ENCODE results near the gene AUTS2.

Gene AUTS2

GRCh38 chr7:70416986-70417655 is 818.8 kb downstream of the AUTS2 start:
- DNase-seq (ENCODE audit: low spot score), result peak; percentile 85

GRCh38 chr7:70419526-70420380 is 821.5 kb downstream of the AUTS2 start:
- no peak for DNase-seq (ENCODE audit: low spot score)

DNA sequence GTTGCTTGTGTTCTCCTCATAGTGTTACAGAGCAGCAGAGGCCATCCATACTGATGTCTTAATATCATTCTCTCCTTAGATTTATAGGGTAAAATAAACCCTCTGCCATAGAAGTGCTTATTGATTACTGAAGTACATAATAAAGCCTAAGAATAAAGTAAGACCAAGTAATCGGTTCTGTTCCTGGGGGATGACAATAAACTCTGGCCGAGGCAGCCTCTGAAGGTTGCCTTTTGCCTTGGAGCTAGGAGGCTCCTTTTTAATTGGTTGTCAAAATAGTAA is 822.0 kb downstream of the AUTS2 start:
- no peak for DNase-seq (ENCODE audit: low spot score)

GRCh38 chr7:70421319-70421718 is 823.0 kb downstream of the AUTS2 start:
- DNase-seq (ENCODE audit: low spot score), result no peak

DNA sequence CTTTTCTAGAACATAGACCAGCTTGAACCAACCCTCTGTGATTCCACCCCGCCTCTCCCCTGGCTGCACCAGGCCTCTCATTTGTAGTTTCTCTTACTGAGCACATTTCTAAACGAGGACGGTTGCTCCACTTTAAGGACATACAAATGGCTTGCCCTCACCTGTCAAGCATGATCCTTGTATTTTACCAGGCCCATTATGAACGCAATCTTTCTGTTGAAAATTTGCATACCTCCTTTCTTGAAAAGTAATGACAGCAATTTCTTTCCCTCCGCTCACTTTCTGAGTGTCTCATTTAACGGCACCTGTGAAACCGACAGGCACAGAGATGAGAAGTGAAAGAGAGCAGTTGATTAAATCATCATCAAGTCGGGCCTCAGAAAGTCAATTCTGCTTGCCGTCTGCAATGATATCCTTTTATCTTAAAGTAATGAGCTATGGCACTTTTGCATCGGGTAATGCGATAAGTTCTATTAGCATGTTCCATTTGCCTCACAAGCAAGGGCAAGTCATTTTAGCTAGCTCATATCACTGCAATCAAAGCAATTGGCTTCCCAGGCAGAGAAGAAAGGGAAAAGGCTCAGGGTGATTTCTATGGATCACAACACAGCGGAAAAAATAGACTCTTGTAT is 828.1 kb downstream of the AUTS2 start:
- no peak for DNase-seq (ENCODE audit: low spot score)

GRCh38 chr7:70432567-70433001 is 834.3 kb downstream of the AUTS2 start:
- peak; percentile 35 for DNase-seq (ENCODE audit: low spot score)

DNA sequence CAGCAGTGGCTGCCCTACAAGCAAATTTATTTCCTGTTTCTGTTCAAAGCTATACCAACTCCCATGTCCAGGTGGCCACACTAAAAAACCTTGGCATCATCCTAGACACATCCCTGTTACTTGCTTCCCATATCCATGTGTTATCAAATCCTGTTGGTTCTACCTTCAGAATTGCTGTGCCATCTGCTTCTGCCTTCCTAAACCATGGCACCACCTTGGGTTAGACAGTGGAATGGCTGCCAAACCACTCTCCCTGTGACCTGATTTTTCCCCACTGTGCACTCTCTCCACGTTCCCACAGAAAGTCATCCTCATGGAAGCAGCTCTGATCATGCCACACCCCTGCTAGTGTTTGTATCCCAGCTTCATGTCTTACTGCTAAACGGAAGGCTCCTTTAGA is 836.1 kb downstream of the AUTS2 start:
- DNase-seq (ENCODE audit: low spot score), result no peak

- no peak for DNase-seq (ENCODE audit: low spot score)
Measured at GRCh38 chr7:70434821-70435220, 836.5 kb downstream of the AUTS2 start.

- no peak for DNase-seq (ENCODE audit: low spot score)
Measured at GRCh38 chr7:70435634-70436033, 837.4 kb downstream of the AUTS2 start.

- DNase-seq (ENCODE audit: low spot score), result no peak
Measured at GRCh38 chr7:70436790-70437350, 838.6 kb downstream of the AUTS2 start.

GRCh38 chr7:70439651-70440050 is 841.4 kb downstream of the AUTS2 start:
- DNase-seq (ENCODE audit: low spot score), result no peak

GRCh38 chr7:70446448-70447143 is 848.3 kb downstream of the AUTS2 start:
- DNase-seq (ENCODE audit: low spot score), result no peak

GRCh38 chr7:70448312-70448906 is 850.1 kb downstream of the AUTS2 start:
- DNase-seq (ENCODE audit: low spot score), result no peak

DNA sequence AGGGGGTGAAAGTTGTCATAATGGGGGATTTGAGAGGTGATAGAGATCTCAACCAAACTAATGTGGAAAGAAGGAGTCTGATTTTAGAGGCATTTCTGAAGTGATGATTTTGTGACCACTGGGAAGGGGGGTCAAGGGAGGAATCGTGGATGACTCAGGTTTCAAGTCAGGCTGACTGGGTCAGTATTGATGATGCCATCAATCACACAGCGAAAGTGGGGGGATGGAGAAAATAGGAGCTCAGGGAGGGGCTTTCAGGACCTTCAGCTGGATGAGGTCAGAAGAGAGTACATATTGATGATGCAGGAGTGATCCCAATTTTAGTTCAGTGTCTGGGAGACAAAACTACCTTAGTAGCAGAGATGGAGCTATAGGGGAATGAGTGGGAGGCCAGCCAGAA is 852.5 kb downstream of the AUTS2 start:
- DNase-seq (ENCODE audit: low spot score), result no peak

GRCh38 chr7:70455925-70456324 is 857.6 kb downstream of the AUTS2 start:
- no peak for DNase-seq (ENCODE audit: low spot score)

- no peak for DNase-seq (ENCODE audit: low spot score)
Measured at GRCh38 chr7:70456719-70457118, 858.4 kb downstream of the AUTS2 start.

GRCh38 chr7:70457482-70457881 is 859.2 kb downstream of the AUTS2 start:
- no peak for DNase-seq (ENCODE audit: low spot score)

DNA sequence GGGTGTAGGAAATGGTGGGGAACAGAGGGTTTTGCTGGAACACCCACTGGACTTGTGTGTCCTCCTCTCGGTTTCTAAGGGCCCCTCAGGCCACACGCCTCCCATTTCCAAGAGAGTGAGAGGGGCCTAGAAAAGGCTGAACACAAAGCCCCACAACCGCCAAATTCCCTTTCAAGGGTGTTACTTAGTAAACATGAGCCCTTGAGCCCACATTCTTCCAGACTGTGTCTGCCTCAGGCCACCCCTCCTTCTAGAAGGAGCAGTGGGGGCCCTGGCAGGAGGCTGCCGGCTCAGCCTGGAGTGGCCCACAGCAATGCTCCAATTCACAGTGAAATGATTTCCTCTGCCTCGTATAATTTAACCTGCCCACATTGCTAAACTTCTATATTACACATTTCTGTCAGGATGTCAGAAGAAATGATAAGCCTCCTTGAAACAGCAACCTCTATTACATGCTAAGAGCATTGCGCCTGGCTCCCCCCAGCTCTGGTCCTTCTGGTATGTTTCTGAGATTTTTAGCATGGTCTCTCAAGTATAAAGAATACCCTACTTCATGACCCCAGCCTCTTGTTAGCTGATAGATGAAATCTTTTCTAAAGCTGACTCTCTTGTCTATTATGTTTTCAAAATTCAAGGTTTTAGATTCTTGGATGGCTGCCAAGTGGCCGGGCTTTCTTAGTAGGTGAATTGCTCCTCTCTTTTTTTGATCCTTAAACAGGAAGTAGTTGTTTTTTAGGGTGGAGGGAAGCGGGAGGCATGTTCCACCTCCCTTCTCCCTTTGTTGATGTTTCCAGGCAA is 859.8 kb downstream of the AUTS2 start:
- DNase-seq (ENCODE audit: low spot score), result peak; percentile 23

DNA sequence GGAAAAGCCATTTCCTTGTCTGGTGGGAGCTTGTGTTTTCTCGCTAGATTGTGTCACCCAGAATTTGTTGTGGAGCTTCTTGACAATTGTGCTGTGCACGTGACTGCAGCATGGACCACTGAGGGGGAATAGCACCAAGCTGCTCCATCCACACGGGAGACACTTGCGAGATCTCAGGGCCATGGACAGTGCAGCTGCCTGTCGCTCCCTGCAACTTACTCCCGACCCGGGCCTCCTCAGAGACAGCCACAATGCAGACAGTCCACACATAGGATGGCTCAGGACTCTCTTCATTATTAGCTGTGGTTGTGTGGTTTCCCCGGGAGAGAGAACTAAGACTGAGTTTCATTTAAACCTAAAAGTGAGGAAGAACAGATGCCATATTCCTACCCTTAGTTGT is 860.5 kb downstream of the AUTS2 start:
- DNase-seq (ENCODE audit: low spot score), result no peak

DNA sequence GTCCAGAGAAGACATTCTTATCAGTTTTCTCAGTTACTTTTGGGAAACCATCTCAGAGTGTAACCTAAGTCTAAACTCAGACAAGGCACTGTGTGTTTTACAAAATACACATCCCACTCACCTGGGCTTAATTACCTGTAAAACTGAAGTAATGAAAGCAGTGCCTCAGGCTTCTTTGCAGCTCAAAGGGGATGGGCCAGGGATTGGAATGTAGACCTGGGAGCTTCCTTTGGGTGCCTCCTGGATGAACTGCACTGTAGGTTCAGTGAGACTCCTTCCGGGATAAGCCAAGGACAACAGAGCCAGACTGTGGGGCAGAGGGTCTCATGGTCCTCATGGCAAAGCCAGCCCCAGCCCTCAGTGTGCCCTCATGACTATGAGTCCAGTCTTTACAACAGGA is 861.3 kb downstream of the AUTS2 start:
- no peak for DNase-seq (ENCODE audit: low spot score)

DNA sequence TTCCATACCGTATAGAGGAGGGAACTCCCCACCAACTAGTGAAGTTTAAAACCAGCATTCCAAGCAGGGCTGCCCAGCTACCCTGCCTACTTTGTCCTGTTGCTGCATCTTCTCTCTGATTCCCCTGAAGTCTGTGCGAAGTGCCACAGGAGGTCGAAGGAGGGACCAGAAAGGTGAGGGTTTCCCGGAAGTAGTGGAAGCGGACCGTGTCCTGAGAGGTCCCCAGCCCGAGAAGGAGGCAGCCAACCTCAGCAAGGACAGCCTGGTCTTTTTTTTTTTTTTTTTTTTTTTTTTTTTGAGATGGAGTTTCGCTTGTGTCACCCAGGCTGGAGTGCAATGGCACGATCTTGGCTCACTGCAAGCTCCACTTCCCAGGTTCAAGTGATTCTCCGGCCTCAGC is 861.8 kb downstream of the AUTS2 start:
- no peak for DNase-seq (ENCODE audit: low spot score)
